Endothelial cell of umbilical vein (primary cell): ENCODE results near the gene TNFRSF8. TPM values are rescaled to one million over a fixed set of nuclear protein-coding genes. Genes with fewer than 3 reads are reported as not detected.

ENCODE experiments used
- BruUV-seq: library from RNA; stranded (reverse); fragments of 400-500 nt; replicated peaks from 2 replicates; lab custom pipeline; 2021; lab: Mats Ljungman, UMichigan
- CTCF ChIA-PET: fragments of 300-600, 350-600 bp; sonication (Branson Sonifier 250); formaldehyde crosslinking; loops from one replicate; lab custom pipeline; 2021; ENCODE audit warnings: antibody characterized with exemption, inconsistent platforms; lab: Charles Lee
- POLR2A ChIA-PET: fragments of 300-600, 350-600 bp; sonication (Branson Sonifier 250); formaldehyde crosslinking; loops from one replicate; lab custom pipeline; 2021; ENCODE audit warnings: antibody characterized with exemption, inconsistent platforms; lab: Charles Lee
- DNase-seq: peaks from one replicate; pipeline ENCODE4 v3.0.0-alpha.2; 2011; ENCODE audit warnings: low read depth, low spot score
- FAIRE-seq: peaks from 2 replicates; lab custom pipeline; 2011; peaks lifted over from hg19 to GRCh38; lab: Jason Lieb, UNC
- H2AFZ ChIP-seq: 2 replicates; pipeline ENCODE4 v1.6.0; 2012; ENCODE audit warnings: low read depth, low read length, control low read depth, inconsistent platforms
- H3K27ac ChIP-seq: 2 replicates; pipeline ENCODE4 v1.5.1; 2011; ENCODE audit warnings: low read depth, mild to moderate bottlenecking, control low read depth, low read length, moderate library complexity; ENCODE audit not compliant: insufficient read depth
- H3K27me3 ChIP-seq, 2 experiments: 2 replicates each; pipeline versions ENCODE4 v1.6.0 to v1.6.1; 2011; ENCODE audit warnings: low read length in 2 of 2, mixed read lengths in 1 of 2; ENCODE audit not compliant: control insufficient read depth in 2 of 2, insufficient read depth in 2 of 2
- H3K36me3 ChIP-seq, 2 experiments: 2 replicates in 1 of 2; 3 replicates in 1 of 2; pipeline ENCODE4 v1.5.1; 2011; ENCODE audit warnings: low read length in 2 of 2, mild to moderate bottlenecking in 1 of 2, moderate library complexity in 1 of 2; ENCODE audit not compliant: control insufficient read depth in 2 of 2, insufficient read depth in 2 of 2; ENCODE audit errors: extremely low read depth in 1 of 2
- H3K4me1 ChIP-seq: 3 replicates; pipeline ENCODE4 v1.5.1; 2011; ENCODE audit warnings: mild to moderate bottlenecking, low read length; ENCODE audit not compliant: control insufficient read depth, insufficient read depth; ENCODE audit errors: extremely low read depth
- H3K4me2 ChIP-seq: 2 replicates; pipeline ENCODE4 v1.6.1; 2011; ENCODE audit warnings: low read length, control low read depth, mixed read lengths; ENCODE audit not compliant: insufficient read depth
- H3K4me3 ChIP-seq, 3 experiments: fragments of 200-600 bp in 1 of 3; sonication (generic), shearing (Covaris generic) in 1 of 3; replicated peaks in 1 of 3; 2 replicates each; pipeline ENCODE4 v1.5.1; 2011 to 2016; ENCODE audit warnings: control low read depth in 3 of 3, low read length in 3 of 3, mild to moderate bottlenecking in 2 of 3, inconsistent platforms in 1 of 3, low read depth in 1 of 3, moderate library complexity in 1 of 3; ENCODE audit not compliant: insufficient read depth in 1 of 3
- H3K79me2 ChIP-seq: 2 replicates; pipeline ENCODE4 v1.6.0; 2012; ENCODE audit warnings: low read length, inconsistent platforms; ENCODE audit not compliant: control insufficient read depth, insufficient read depth
- H3K9ac ChIP-seq: replicated peaks from 2 replicates; pipeline ENCODE3; 2011; ENCODE audit warnings: low read length, control low read depth; ENCODE audit not compliant: insufficient read depth; ENCODE audit errors: extremely low read depth
- H3K9me1 ChIP-seq: replicated peaks from 3 replicates; pipeline ENCODE4 v1.6.0; 2011; ENCODE audit warnings: mild to moderate bottlenecking, low read length; ENCODE audit not compliant: control insufficient read depth, insufficient read depth; ENCODE audit errors: extremely low read depth
- H3K9me3 ChIP-seq: replicated peaks from 2 replicates; pipeline ENCODE4 v1.5.1; 2012; ENCODE audit warnings: low read length, inconsistent platforms; ENCODE audit not compliant: control insufficient read depth, insufficient read depth
- H4K20me1 ChIP-seq: replicated peaks from 2 replicates; pipeline ENCODE3; 2011; ENCODE audit warnings: mild to moderate bottlenecking, low read length; ENCODE audit not compliant: control insufficient read depth, insufficient read depth; ENCODE audit errors: extremely low read depth
- EZH2 ChIP-seq: IDR thresholded peaks from 2 replicates; pipeline ENCODE4 v1.6.1; 2012; ENCODE audit warnings: borderline replicate concordance, low read depth, mild to moderate bottlenecking, moderate library complexity, low read length, inconsistent platforms; ENCODE audit not compliant: severe bottlenecking
- FOS ChIP-seq: IDR thresholded peaks from 2 replicates; pipeline ENCODE4 v1.6.1; 2011; ENCODE audit warnings: mild to moderate bottlenecking, low read length, moderate library complexity, borderline replicate concordance; ENCODE audit not compliant: insufficient read depth
- GATA2 ChIP-seq: IDR thresholded peaks from 2 replicates; pipeline ENCODE4 v1.7.0; 2011; ENCODE audit warnings: low read depth, mild to moderate bottlenecking, moderate library complexity, mixed read lengths, low read length; ENCODE audit not compliant: insufficient read length, insufficient read depth
- JUN ChIP-seq: IDR thresholded peaks from 2 replicates; pipeline ENCODE4 v1.6.1; 2011; ENCODE audit warnings: borderline replicate concordance, low read depth; ENCODE audit not compliant: insufficient read length, insufficient read depth
- MYC ChIP-seq: IDR thresholded peaks from one replicate; pipeline ENCODE4 v1.6.1; 2011; ENCODE audit warnings: mild to moderate bottlenecking, low read depth, low read length
- POLR2A ChIP-seq: IDR thresholded peaks from 2 replicates; pipeline ENCODE4 v1.6.1; 2012; ENCODE audit warnings: low read depth, mild to moderate bottlenecking, control low read depth, low read length
- POLR2AphosphoS5 ChIP-seq: IDR thresholded peaks from 2 replicates; pipeline ENCODE4 v1.6.1; 2012; ENCODE audit warnings: low read depth, mild to moderate bottlenecking, control low read depth, low read length, moderate library complexity; ENCODE audit not compliant: insufficient read depth
- dilution Hi-C: fragments of 300-500 bp; cut with MboI; formaldehyde crosslinking; loops from one replicate; pipeline ENCODE4 v1.15.0; 2019; ENCODE audit warnings: low sequenced_read_pairs; ENCODE audit not compliant: extremely low pct_ligation_motif_present
- intact Hi-C: fragments of 100-400 bp; cut with micrococcal nuclease; formaldehyde crosslinking; loops from one replicate; pipeline ENCODE4 v1.10.0; 2022
- polyA plus RNA-seq, 4 experiments: library from polyadenylated mRNA; depleted of rRNA in 3 of 4; stranded (reverse) in 3 of 4; unstranded in 1 of 4; fragments of >200 nt; gene quantifications; 2 replicates each; pipeline versions ENCODE4 v1.2.1 to v1.2.3, GENCODE V29; 2011 to 2012; ENCODE audit warnings: missing spikeins in 1 of 4
- total RNA-seq: library from RNA; stranded (reverse); gene quantifications from 2 replicates; pipeline ENCODE4 v1.2.3, GENCODE V29; 2021
- TF ChIP-seq, protein P1 (sequence below): IDR thresholded peaks from 2 replicates; pipeline ENCODE4 v1.6.1; 2011; ENCODE audit not compliant: insufficient read depth, insufficient read length
- TF ChIP-seq, protein P2 (sequence below), 2 donors: IDR thresholded peaks; 1 replicate in 1 of 2; 2 replicates in 1 of 2; pipeline ENCODE4 v1.5.1; 2011; ENCODE audit warnings: low read length in 2 of 2, mild to moderate bottlenecking in 2 of 2, moderate library complexity in 2 of 2, control low read depth in 1 of 2, inconsistent platforms in 1 of 2, low read depth in 1 of 2; ENCODE audit not compliant: insufficient read depth in 1 of 2; ENCODE audit errors: extremely low read depth in 1 of 2

Gene TNFRSF8
- total and polyA plus RNA-seq, 2 donors (not counting 3 experiments of a cell fraction or from before 2014, with no cell fraction given): 0.47 TPM; not detected in 1

DNA sequence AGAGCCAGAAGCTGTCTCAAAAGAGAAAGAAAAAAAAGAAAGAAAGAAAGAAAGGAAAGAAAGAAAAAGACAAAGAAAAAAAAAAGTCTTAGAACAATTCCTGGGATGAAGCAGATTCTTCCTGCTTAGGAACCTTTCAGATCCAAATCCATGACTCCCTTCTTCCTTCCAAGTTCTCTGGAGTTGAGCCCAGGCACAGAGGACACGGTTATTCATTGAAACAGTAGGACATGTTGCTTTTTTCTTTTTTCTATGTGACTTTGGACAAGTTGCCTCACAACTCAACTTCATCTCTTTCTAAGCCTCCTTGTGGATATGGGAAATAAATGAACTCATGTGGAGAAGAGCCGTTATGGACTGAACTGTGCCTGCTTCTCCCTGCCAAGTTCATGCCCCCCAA is 14.7 kb upstream of the TNFRSF8 start:
- Histone ChIP-seq H3K36me3 (no peaks in the 10 kb centered on the region), H3K27me3 (no peaks in the 10 kb centered on the region), H3K9ac (no peak overlapping the region), H4K20me1 (no peaks in the 10 kb centered on the region), H3K27ac (no peak overlapping the region), H3K79me2 (no peaks in the 10 kb centered on the region), H3K9me1 (no peaks in the 10 kb centered on the region), H3K4me3 (no peak overlapping the region), H3K4me1 (no peaks in the 10 kb centered on the region), H2AFZ (no peak overlapping the region), H3K9me3 (no peaks in the 10 kb centered on the region), H3K4me2 (no peak overlapping the region)
- ChIA-PET CTCF (no interaction called here), POLR2A (no interaction called here)
- dilution Hi-C loops (no loop called here), intact Hi-C loops (no loop called here)
- FAIRE-seq (no peak), DNase-seq (no peak)
- TF ChIP-seq, protein P1, sequence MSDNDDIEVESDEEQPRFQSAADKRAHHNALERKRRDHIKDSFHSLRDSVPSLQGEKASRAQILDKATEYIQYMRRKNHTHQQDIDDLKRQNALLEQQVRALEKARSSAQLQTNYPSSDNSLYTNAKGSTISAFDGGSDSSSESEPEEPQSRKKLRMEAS: no peak
- TF ChIP-seq POLR2A: no peak
- TF ChIP-seq, protein P2, sequence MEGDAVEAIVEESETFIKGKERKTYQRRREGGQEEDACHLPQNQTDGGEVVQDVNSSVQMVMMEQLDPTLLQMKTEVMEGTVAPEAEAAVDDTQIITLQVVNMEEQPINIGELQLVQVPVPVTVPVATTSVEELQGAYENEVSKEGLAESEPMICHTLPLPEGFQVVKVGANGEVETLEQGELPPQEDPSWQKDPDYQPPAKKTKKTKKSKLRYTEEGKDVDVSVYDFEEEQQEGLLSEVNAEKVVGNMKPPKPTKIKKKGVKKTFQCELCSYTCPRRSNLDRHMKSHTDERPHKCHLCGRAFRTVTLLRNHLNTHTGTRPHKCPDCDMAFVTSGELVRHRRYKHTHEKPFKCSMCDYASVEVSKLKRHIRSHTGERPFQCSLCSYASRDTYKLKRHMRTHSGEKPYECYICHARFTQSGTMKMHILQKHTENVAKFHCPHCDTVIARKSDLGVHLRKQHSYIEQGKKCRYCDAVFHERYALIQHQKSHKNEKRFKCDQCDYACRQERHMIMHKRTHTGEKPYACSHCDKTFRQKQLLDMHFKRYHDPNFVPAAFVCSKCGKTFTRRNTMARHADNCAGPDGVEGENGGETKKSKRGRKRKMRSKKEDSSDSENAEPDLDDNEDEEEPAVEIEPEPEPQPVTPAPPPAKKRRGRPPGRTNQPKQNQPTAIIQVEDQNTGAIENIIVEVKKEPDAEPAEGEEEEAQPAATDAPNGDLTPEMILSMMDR (IDR thresholded peaks at IDR 0.05; ENCODE audit: extremely low read depth in 1 of 2, insufficient read depth in 1 of 2, low read depth in 1 of 2, low read length in 2 of 2): no peak
- TF ChIP-seq EZH2: no peak
- no peak for TF ChIP-seq FOS
- TF ChIP-seq JUN: no peak
- TF ChIP-seq POLR2AphosphoS5: no peak
- no peak for TF ChIP-seq GATA2
- no peak for TF ChIP-seq MYC
- BruUV-seq: no TSS peak
